Uterus (tissue), 2 donors: ENCODE results near the gene SCD.

Experiments used
- CTCF ChIP-seq, 4 experiments: fragments of 200-600 bp in 2 of 4; fragments of 450-650 bp in 2 of 4; sonication (generic) in 2 of 4; IDR thresholded peaks; one replicate each; pipeline ENCODE4 v1.5.1; 2016 to 2019; ENCODE audit warnings: antibody characterized with exemption in 4 of 4, mild to moderate bottlenecking in 2 of 4, moderate library complexity in 1 of 4
- POLR2A ChIP-seq, 2 donors: fragments of 450-650 bp; IDR thresholded peaks; one replicate each; pipeline ENCODE4 v1.6.1; 2016; ENCODE audit warnings: antibody characterized with exemption in 2 of 2, mild to moderate bottlenecking in 1 of 2, moderate library complexity in 1 of 2

- no peak for TF ChIP-seq CTCF (IDR thresholded peaks at IDR 0.05)
- TF ChIP-seq POLR2A (IDR thresholded peaks at IDR 0.05): no peak
Measured at GRCh38 chr10:100372415-100373297, 25.6 kb downstream of the SCD start.
